Hepatocyte (in vitro differentiated cells): ENCODE data around the gene CREBBP. TPM values are rescaled to one million over a fixed set of nuclear protein-coding genes. Genes with fewer than 3 reads are reported as not detected.
"Not testable (repeated sequence)": the region's sequence is repeated elsewhere in the genome, so short reads cannot be mapped to it uniquely, and the experiment has no call there.

Experiments
- DNase-seq: peaks from one replicate; pipeline ENCODE4 v3.0.0-alpha.2; 2016; ENCODE audit warnings: low spot score
- H2AFZ ChIP-seq: fragments of 200-600 bp; sonication (generic); 2 replicates; pipeline ENCODE4 v1.6.0; 2016; ENCODE audit warnings: antibody characterized with exemption, mild to moderate bottlenecking
- H3K27ac ChIP-seq: fragments of 200-600 bp; sonication (generic); 2 replicates; pipeline ENCODE4 v1.5.1; 2016; ENCODE audit warnings: mild to moderate bottlenecking
- H3K27me3 ChIP-seq: fragments of 200-600 bp; sonication (generic); 2 replicates; pipeline ENCODE4 v1.6.1; 2016
- H3K36me3 ChIP-seq: fragments of 200-600 bp; sonication (generic); replicated peaks from 2 replicates; pipeline ENCODE4 v1.5.1; 2016; ENCODE audit warnings: low read depth; ENCODE audit not compliant: insufficient read depth
- H3K4me1 ChIP-seq: fragments of 200-600 bp; sonication (generic); 2 replicates; pipeline ENCODE4 v1.5.1; 2016; ENCODE audit warnings: mild to moderate bottlenecking, moderate library complexity; ENCODE audit not compliant: insufficient read depth
- H3K4me2 ChIP-seq: fragments of 200-600 bp; sonication (generic); 2 replicates; pipeline ENCODE4 v1.6.0; 2016
- H3K4me3 ChIP-seq: fragments of 200-600 bp; sonication (generic); 2 replicates; pipeline ENCODE4 v1.5.1; 2016; ENCODE audit warnings: mild to moderate bottlenecking
- H3K79me2 ChIP-seq: fragments of 200-600 bp; sonication (generic); 2 replicates; pipeline ENCODE4 v1.6.0; 2017; ENCODE audit warnings: mild to moderate bottlenecking
- H3K9me2 ChIP-seq: fragments of 200-600 bp; sonication (generic); replicated peaks from 2 replicates; pipeline ENCODE4 v1.6.0; 2017; ENCODE audit warnings: mild to moderate bottlenecking; ENCODE audit not compliant: insufficient read depth
- H3K9me3 ChIP-seq: fragments of 200-600 bp; sonication (generic); 2 replicates; pipeline ENCODE4 v1.5.1; 2016; ENCODE audit warnings: low read depth, mild to moderate bottlenecking
- H4K20me1 ChIP-seq: fragments of 200-600 bp; sonication (generic); 2 replicates; pipeline ENCODE4 v1.6.0; 2016; ENCODE audit warnings: mild to moderate bottlenecking; ENCODE audit not compliant: insufficient read depth, poor library complexity, severe bottlenecking
- EZH2 ChIP-seq: fragments of 200-600 bp; sonication (generic); IDR thresholded peaks from 2 replicates; pipeline ENCODE4 v1.6.1; 2016; ENCODE audit warnings: antibody characterized with exemption, mild to moderate bottlenecking, borderline replicate concordance
- EZH2phosphoT487 ChIP-seq: fragments of 200-600 bp; sonication (generic); IDR thresholded peaks from one replicate; pipeline ENCODE4 v1.6.1; 2018; ENCODE audit warnings: antibody characterized with exemption, mild to moderate bottlenecking, low read depth, moderate library complexity; ENCODE audit not compliant: unreplicated experiment, severe bottlenecking
- WGBS: methylation state at CpG from one replicate; pipeline ENCODE4 v1.1.6; 2016; ENCODE audit warnings: low lambda C conversion rate; ENCODE audit errors: missing lambda C conversion rate; 5-methylcytosine and 5-hydroxymethylcytosine counted together
- polyA plus RNA-seq: library from polyadenylated mRNA; unstranded; fragments of >200 nt; fragmentation: Nextera tagmentation; extraction: Ambion mirVana; gene quantifications from 2 replicates; pipeline ENCODE4 v1.2.1, GENCODE V29; 2016
- total RNA-seq: library from RNA; depleted of rRNA; stranded (reverse); fragments of >200 nt; gene quantifications from 2 replicates; pipeline ENCODE4 v1.2.3, GENCODE V29; 2014
- TF ChIP-seq, protein P1 (sequence below): fragments of 200-600 bp; sonication (generic); IDR thresholded peaks from 2 replicates; pipeline ENCODE4 v1.5.1; 2016; ENCODE audit warnings: antibody characterized with exemption, mild to moderate bottlenecking; ENCODE audit not compliant: poor library complexity

The CREBBP gene
- total RNA-seq: 18.9 and 30.8 TPM in 2 replicates
- 31.5 and 32.7 TPM in 2 replicates for polyA plus RNA-seq

DNA sequence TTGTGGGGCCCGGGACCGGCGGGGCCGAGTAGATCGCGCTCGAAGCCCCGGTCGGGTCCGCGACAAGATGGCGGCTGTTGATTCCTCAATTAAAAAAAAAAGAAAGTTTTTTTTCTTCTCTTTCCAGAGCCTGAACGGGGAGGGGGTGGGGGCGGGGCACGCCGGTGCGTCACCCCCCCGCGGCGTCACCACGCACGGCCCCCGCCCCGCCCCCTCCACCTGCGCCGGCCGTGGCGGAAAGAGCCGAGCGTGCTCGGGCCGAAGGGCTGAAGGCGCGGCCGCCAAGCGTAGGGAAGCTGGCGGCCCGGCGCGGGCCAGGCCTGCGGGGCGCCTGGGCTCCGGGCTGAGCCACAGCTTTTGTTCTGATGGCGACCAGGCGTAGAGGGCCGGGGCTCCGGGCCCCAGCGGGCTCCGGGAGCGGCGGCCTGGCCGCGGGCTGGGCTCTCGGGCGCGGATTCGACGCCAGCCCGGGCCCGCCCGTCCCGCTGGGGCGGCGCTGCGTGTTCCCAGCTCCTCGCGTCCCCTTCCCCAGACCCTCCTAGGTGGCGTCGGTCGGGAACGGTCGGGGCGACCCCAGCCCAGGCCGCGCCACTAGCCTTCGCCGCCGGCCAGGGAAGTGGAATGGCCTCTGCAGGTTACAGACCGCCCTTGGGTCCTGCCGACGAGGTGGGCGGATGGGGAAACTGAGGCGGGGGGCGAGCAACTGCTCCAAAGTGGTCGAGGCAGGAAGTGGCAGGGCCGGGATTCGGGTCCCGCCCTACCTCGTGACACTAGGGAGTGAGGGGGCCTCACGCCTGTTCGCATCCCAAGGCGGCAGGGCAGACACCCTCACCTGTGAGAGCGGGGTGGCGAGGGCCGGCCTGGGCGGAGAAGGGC, at the start of gene CREBBP:
CREBBP (minus strand) TSS at position 91 of the 876 bp plus-strand sequence. CDS start 797 bp downstream, outside the sequence.
- Histone ChIP-seq H3K4me3 (peak within 1 kb of the TSS; percentile 98), H4K20me1 (peaks cover 40% of the 10 kb centered on the region), H2AFZ (peak within 1 kb of the TSS; percentile 95), H3K36me3 (no peaks in the 10 kb centered on the region), H3K9me3 (no peaks in the 10 kb centered on the region), H3K4me1 (peaks cover 27% of the 10 kb centered on the region), H3K79me2 (peaks cover 44% of the 10 kb centered on the region), H3K4me2 (peak within 1 kb of the TSS; percentile 100), H3K9me2 (no peaks in the 10 kb centered on the region), H3K27me3 (no peaks in the 10 kb centered on the region), H3K27ac (peak within 1 kb of the TSS; percentile 94)
- peak; percentile 97 for DNase-seq
- 8% methylated on average over 35 of the region's 96 CpGs for WGBS
- TF ChIP-seq EZH2 (no peak), EZH2phosphoT487 (no peak)
- TF ChIP-seq, protein P1, sequence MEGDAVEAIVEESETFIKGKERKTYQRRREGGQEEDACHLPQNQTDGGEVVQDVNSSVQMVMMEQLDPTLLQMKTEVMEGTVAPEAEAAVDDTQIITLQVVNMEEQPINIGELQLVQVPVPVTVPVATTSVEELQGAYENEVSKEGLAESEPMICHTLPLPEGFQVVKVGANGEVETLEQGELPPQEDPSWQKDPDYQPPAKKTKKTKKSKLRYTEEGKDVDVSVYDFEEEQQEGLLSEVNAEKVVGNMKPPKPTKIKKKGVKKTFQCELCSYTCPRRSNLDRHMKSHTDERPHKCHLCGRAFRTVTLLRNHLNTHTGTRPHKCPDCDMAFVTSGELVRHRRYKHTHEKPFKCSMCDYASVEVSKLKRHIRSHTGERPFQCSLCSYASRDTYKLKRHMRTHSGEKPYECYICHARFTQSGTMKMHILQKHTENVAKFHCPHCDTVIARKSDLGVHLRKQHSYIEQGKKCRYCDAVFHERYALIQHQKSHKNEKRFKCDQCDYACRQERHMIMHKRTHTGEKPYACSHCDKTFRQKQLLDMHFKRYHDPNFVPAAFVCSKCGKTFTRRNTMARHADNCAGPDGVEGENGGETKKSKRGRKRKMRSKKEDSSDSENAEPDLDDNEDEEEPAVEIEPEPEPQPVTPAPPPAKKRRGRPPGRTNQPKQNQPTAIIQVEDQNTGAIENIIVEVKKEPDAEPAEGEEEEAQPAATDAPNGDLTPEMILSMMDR: no peak

DNA sequence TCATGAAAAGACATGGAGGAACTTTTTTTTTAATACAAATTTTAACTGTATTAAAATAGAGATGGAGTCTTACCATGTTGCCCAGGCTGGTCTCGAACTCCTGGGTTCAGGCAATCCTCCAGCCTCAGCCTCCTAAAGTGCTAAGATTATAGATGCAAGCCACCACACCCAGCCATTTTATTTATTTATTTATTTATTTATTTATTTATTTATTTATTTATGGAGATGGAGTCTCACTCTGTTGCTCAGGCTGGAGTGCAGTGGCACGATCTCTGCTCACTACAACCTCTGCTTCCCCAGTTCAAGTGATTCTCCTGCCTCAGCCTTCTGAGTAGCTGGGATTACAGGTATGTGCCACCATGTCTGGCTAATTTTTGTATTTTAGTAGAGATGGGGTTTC, 46.6 kb upstream of the CREBBP start:
- H4K20me1 ChIP-seq, H3K27me3 ChIP-seq, H2AFZ ChIP-seq, H3K4me3 ChIP-seq, H3K27ac ChIP-seq, H3K9me2 ChIP-seq, H3K79me2 ChIP-seq, H3K9me3 ChIP-seq, DNase-seq, H3K4me2 ChIP-seq, H3K36me3 ChIP-seq, H3K4me1 ChIP-seq: not testable (repeated sequence)
- 93% methylated on average over 2 of the region's 2 CpGs for WGBS

DNA sequence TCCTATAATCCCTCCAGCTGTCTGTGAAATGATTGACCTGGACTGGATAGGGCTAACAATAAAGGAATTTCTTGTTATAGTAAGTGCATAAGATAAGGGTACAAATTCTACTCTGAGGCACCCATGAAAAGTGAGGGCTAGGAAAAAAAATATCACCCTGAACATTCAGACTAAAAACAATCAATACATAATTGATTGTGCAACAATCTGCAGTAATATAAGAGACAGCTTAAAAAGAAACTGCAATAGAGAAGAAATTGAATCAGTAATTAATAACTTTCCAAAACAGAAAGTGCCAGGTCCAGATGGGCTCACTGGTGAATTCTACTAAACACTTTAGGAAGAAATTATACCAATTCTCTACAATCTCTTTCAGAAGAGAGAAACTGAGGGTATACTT, 44.2 kb upstream of the CREBBP start:
- DNase-seq: no peak
- H4K20me1 ChIP-seq: no peaks in the 10 kb centered on the region
- TF ChIP-seq EZH2 (no peak), EZH2phosphoT487 (no peak)
- TF ChIP-seq, protein P1: no peak
- H2AFZ ChIP-seq: no peak overlapping the region
- no peak overlapping the region for H3K4me3 ChIP-seq
- no peak overlapping the region for H3K27ac ChIP-seq
- no peaks in the 10 kb centered on the region for H3K36me3 ChIP-seq
- H3K79me2 ChIP-seq: no peaks in the 10 kb centered on the region
- no peaks in the 10 kb centered on the region for H3K27me3 ChIP-seq
- H3K4me2 ChIP-seq: no peak overlapping the region
- H3K9me2 ChIP-seq: no peaks in the 10 kb centered on the region
- H3K4me1 ChIP-seq: no peaks in the 10 kb centered on the region
- H3K9me3 ChIP-seq: no peaks in the 10 kb centered on the region

DNA sequence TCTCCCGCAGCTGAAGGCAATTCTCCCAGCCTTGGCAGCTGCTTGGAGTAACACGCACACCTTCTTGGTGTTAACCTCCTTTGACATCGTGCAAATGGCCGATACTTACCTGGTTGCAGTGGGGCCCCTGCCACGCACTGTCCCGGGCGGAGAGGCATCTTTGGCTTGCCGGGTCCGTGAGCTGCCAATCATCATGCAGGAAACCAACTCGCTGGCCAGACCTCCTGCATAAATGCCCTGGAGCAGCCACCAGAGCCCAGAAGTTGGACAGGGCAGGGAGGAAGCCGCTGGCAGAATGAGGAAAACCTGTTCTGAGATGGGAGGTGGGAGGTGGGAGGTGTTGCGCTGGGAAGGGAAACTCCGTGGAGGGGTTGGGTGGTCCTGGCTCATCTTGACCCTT, 41.7 kb upstream of the CREBBP start:
- WGBS: 74% methylated on average over 13 of the region's 13 CpGs

More for the DNA sequence above, 41.7 kb upstream of the CREBBP start:
- Histone ChIP-seq H3K27ac (no peak overlapping the region), H3K79me2 (no peaks in the 10 kb centered on the region), H2AFZ (no peak overlapping the region), H3K36me3 (no peaks in the 10 kb centered on the region), H3K9me3 (no peaks in the 10 kb centered on the region), H3K4me3 (no peak overlapping the region), H3K27me3 (no peaks in the 10 kb centered on the region), H3K9me2 (no peaks in the 10 kb centered on the region), H3K4me1 (no peaks in the 10 kb centered on the region), H3K4me2 (no peak overlapping the region), H4K20me1 (no peaks in the 10 kb centered on the region)
- TF ChIP-seq EZH2 (no peak), EZH2phosphoT487 (no peak)
- TF ChIP-seq, protein P1: no peak
- no peak for DNase-seq
